AG10803 (cell line): ENCODE results near the gene BTNL3.
"Not testable (repeated sequence)": the region's sequence is repeated elsewhere in the genome, so short reads cannot be mapped to it uniquely, and the experiment has no call there.

Experiments used
- DNase-seq: peaks from one replicate; pipeline ENCODE4 v3.0.0; 2010; ENCODE audit warnings: low read depth
- H3K4me3 ChIP-seq: 2 replicates; pipeline ENCODE4 v1.5.1; 2011; ENCODE audit warnings: mild to moderate bottlenecking, low read length, control low read depth
- TF ChIP-seq, protein P1 (sequence below): conservative IDR thresholded peaks from 2 replicates; pipeline ENCODE4 v1.5.1; 2011; ENCODE audit warnings: mild to moderate bottlenecking, low read length, control low read depth, inconsistent platforms

The BTNL3 gene

DNA sequence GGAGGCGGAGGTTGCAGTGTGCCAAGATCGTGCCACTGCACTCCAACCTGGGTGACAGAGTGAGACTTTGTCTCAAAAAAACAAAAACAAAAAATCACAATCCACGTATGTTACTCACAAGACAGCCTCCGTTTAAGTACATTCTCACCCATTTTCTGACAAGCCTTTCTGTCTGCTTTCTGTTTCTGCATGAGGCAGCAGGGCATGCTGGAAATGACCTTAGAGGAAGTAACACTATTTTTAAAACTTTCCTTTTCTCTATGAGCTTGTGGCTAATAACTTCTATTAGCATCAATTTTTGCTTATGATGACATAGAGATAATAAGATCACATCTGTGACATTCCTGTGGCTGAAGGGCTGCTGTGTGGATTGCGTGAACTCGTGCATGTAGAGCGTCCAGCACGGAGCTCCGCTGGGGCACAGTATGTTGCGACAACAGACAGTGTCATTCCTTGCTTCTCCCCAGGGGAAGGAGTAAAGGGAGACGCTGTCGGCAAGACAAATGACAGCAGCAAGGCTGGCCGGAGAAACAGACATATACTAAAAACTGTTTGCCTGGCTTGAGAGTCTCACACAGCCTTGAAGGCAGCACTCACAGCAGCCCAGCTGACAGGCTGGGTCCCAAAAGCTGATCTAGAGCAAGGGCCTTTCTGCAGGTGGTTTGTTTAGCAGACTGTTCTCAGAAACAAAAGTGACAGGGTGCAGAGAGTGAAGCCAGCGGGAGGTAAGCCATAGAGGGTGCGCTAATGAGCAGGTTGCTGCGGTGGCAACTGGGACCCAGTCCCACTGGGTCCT lies 1.6 kb downstream of the BTNL3 start:
- TF ChIP-seq, protein P1, sequence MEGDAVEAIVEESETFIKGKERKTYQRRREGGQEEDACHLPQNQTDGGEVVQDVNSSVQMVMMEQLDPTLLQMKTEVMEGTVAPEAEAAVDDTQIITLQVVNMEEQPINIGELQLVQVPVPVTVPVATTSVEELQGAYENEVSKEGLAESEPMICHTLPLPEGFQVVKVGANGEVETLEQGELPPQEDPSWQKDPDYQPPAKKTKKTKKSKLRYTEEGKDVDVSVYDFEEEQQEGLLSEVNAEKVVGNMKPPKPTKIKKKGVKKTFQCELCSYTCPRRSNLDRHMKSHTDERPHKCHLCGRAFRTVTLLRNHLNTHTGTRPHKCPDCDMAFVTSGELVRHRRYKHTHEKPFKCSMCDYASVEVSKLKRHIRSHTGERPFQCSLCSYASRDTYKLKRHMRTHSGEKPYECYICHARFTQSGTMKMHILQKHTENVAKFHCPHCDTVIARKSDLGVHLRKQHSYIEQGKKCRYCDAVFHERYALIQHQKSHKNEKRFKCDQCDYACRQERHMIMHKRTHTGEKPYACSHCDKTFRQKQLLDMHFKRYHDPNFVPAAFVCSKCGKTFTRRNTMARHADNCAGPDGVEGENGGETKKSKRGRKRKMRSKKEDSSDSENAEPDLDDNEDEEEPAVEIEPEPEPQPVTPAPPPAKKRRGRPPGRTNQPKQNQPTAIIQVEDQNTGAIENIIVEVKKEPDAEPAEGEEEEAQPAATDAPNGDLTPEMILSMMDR: no peak
- no peak for DNase-seq
- no peak overlapping the region for H3K4me3 ChIP-seq

- H3K4me3 ChIP-seq: no peak overlapping the region
- TF ChIP-seq, protein P1: no peak
- DNase-seq: no peak
Measured at GRCh38 chr5:180990882-180991242, 2.2 kb downstream of the BTNL3 start.

GRCh38 chr5:181001947-181002346 lies 13.3 kb downstream of the BTNL3 start:
- TF ChIP-seq, protein P1: no peak
- no peak overlapping the region for H3K4me3 ChIP-seq
- no peak for DNase-seq

DNA sequence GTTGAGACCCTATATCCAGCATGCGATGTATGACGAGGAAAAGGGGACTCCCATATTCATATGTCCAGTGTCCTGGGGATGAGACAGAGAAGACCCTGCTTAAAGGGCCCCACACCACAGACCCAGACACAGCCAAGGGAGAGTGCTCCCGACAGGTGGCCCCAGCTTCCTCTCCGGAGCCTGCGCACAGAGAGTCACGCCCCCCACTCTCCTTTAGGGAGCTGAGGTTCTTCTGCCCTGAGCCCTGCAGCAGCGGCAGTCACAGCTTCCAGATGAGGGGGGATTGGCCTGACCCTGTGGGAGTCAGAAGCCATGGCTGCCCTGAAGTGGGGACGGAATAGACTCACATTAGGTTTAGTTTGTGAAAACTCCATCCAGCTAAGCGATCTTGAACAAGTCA lies 17.1 kb downstream of the BTNL3 start:
- H3K4me3 ChIP-seq: no peak overlapping the region
- DNase-seq: no peak
- TF ChIP-seq, protein P1: no peak

- no peak overlapping the region for H3K4me3 ChIP-seq
- no peak for DNase-seq
- TF ChIP-seq, protein P1: no peak
Measured at GRCh38 chr5:181008136-181008535, 19.5 kb downstream of the BTNL3 start.

DNA sequence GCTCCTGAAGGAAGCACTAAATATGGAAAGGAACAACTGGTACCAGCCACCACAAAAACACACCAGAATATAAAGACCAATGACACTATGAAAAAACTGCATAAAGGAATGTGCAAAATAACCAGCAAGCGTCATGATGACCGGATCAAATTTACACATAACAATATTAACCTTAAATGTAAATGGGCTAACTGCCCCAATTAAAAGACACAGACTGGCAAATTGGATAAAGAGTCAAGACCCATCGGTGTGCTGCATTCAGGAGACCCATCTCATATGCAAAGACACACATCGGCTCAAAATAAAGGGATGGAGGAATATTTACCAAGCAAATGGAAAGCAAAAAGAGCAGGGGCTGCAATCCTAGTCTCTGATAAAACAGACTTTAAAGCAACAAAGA lies 21.4 kb downstream of the BTNL3 start:
- not testable (repeated sequence) for H3K4me3 ChIP-seq, DNase-seq

- H3K4me3 ChIP-seq, DNase-seq: not testable (repeated sequence)
Measured at GRCh38 chr5:181014654-181015053, 26.0 kb downstream of the BTNL3 start.

DNA sequence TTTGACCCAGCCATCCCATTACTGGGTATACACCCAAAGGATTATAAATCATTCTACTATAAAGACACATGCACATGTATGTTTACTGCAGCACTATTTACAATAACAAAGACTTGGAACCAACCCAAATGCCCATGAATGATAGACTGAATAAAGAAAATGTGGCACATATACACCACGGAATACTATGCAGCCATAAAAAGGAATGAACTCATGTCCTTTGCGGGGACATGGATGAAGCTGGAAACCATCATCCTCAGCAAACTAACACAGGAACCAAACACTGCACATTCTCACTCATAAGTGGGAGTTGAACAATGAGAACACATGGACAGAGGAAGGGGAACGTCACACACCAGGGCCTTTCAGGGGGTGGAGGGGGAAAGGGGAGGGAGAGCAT lies 28.8 kb downstream of the BTNL3 start:
- not testable (repeated sequence) for H3K4me3 ChIP-seq, DNase-seq

- TF ChIP-seq, protein P1: no peak
- DNase-seq: no peak
- no peak overlapping the region for H3K4me3 ChIP-seq
Measured at GRCh38 chr5:181020688-181021087, 32.0 kb downstream of the BTNL3 start.
